ENCODE results near the gene NLGN4X.

GRCh38 chrX:6223516-6223915, 5.2 kb downstream of the NLGN4X start:
- TF ChIP-seq CTCF (IDR thresholded peaks at IDR 0.05; ENCODE audit: low read depth, low read length) (no peak), EZH2phosphoT487 (IDR thresholded peaks at IDR 0.05; ENCODE audit: low read depth) (no peak)
